Mammary epithelial cell (primary cell): Measurements from ENCODE around the gene SC5D.

Source experiments
- CTCF ChIP-seq, 2 donors: IDR thresholded peaks in 1 of 2; conservative IDR thresholded peaks in 1 of 2; 2 replicates each; pipeline ENCODE4 v1.5.1; 2011 to 2012; ENCODE audit warnings: inconsistent platforms in 2 of 2, low read length in 2 of 2, mild to moderate bottlenecking in 2 of 2, control low read depth in 1 of 2, low read depth in 1 of 2; ENCODE audit not compliant: insufficient read depth in 1 of 2; ENCODE audit errors: extremely low read depth in 1 of 2
- EZH2 ChIP-seq: IDR thresholded peaks from 2 replicates; pipeline ENCODE4 v1.6.1; 2012; ENCODE audit warnings: low read length, inconsistent platforms, borderline replicate concordance

GRCh38 chr11:121310908-121311307 is 18.3 kb downstream of the SC5D start:
- TF ChIP-seq EZH2 (no peak), CTCF (conservative IDR thresholded peaks at IDR 0.05 in 1 of 2, IDR thresholded peaks at IDR 0.05 in 1 of 2; ENCODE audit: extremely low read depth in 1 of 2, insufficient read depth in 1 of 2, low read depth in 1 of 2, low read length in 2 of 2) (no peak)
